ENCODE measurements around the gene RMI2.

The RMI2 gene

DNA sequence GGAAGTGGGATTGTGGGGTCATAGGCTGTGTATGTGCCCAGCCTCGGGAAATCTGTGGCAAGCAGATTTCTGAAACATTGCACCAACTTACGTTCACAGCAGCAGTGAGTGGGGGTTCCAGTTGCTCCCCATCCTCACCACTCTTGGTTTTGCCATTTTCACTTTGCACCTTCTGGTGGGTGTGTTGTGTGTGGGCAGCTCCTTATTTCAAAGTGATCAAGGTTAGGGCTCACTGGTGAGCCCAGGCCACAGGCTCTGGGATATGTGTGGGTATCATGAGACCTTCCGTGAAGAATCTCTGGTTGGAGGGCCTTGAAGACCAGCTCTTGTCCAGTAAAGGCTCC lies 34.7 kb upstream of the RMI2 start:
- DNase-seq, result no peak

- peak; percentile 67 for DNase-seq
Observed at GRCh38 chr16:11310997-11311561, 34.2 kb upstream of the RMI2 start.

DNA sequence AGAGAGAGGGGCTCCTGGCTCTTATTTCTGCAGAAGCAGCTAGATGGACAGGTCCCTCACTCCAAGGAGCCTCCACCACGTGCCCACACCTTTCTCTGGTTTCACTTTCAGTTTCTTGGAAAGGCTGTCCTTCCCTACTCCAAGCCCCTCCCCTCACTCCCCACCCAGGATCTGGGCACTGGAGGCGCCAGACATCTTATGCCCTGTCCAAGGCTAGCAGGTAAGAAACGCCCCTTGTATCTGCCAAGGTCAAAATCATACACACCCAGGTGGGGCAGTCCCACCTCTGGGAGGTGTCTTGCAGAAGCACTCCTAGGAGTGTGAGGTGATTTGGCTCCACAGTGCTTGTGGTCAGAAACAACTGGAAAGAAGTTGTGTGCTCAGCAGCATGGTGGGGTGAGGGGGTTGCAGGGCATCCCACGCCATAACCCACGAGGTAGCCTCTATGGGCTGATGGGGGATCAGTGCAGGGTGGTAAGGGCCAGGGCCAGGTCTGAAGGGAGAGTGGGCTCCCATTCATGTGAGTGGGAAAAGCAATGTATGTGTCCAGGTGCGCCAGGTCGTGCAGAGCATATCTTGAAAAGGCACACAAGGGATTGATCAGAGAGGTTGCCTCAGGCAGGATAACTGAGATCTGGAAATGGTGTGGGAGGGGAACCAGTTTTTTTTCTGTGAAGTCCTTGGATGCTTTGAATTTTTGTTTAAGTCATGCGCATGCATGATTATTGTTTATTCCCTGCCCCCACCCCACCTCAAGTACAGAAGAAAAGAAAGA lies 32.4 kb upstream of the RMI2 start:
- peak; percentile 33 for DNase-seq

- DNase-seq, result no peak
Observed at GRCh38 chr16:11313493-11314308, 31.6 kb upstream of the RMI2 start.

DNA sequence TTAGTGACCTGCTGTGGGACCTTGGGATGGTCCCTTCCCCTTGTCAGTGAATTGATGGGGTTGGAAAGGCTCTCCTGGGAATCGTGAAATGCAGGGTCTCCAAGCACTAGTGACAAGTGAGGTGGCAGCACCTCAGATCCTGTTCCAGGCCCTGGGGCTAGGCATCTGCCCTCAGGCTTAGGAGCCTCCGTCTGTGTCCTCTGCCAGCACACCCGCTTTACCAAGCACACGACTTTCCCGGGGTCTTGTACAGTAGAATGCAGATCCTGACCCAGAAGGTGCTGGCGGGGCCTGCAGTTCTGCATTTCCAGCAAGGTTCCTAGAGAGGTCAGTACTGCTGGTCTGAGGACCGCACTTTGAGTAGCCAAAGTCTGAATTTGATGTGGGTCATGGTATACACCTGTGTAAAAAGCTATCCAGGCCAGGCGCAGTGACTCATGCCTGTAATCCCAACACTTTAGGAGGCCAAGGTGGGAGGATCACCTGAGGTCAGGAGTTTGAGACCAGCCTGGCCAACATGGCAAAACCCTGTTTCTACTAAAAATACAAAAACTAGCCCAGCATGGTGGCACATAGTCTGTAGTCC lies 30.9 kb upstream of the RMI2 start:
- DNase-seq, result no peak

GRCh38 chr16:11315510-11315909 lies 29.7 kb upstream of the RMI2 start:
- no peak for DNase-seq

DNA sequence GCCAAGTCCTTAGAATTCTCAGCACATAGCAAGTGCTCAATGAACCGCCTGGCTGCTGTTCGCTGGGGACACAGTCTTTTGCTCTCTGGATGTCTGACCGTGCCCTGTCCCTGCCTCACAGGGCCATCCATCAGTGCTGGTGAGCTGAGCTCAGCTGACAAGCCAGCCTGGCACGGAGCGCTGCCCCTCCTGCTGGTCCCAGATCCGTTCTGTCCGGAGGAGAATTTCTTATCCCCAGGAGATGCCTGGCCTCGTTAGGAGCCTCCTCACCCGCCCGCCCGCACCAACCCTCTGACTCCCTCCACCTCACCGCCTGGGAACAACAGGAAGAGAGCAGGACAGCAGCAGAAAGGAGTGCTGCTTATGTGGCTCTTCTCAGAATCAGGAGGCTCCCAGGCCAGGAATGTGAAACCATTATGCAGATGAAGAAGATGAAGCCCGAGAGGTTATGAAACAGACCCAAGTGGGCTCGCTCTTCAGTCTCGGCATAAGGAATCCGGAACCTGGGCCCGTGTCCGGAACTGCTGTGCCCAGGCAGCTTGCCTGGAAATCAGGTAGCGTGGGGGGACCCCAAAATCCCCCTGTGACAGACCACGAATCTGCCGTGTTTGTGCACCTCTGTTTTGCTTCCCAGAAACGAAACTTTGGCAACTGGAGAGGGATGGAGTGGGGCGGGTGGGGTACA lies 28.8 kb upstream of the RMI2 start:
- DNase-seq, result no peak

GRCh38 chr16:11318817-11319216 lies 26.4 kb upstream of the RMI2 start:
- DNase-seq, result no peak

- no peak for DNase-seq
Observed at GRCh38 chr16:11319529-11320146, 25.6 kb upstream of the RMI2 start.

DNA sequence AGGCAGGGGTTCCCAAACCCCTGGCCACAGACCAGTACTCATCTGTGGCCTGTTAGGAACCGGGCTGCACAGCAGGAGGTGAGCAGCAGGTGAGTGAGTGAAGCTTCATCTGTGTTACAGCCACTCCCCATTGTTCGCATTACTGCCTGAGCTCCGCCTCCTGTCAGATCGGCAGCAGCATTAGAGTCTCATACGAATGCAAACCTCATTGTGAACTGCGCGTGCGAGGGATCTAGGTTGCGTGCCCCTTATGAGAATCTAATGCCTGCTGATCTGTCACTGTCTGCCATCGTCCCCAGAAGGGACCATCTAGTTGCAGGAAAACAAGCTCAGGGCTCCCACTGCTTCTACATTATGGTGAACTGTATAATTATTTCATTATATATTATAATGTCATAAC lies 25.1 kb upstream of the RMI2 start:
- DNase-seq, result no peak

- DNase-seq, result no peak
Observed at GRCh38 chr16:11321662-11322061, 23.6 kb upstream of the RMI2 start.

DNA sequence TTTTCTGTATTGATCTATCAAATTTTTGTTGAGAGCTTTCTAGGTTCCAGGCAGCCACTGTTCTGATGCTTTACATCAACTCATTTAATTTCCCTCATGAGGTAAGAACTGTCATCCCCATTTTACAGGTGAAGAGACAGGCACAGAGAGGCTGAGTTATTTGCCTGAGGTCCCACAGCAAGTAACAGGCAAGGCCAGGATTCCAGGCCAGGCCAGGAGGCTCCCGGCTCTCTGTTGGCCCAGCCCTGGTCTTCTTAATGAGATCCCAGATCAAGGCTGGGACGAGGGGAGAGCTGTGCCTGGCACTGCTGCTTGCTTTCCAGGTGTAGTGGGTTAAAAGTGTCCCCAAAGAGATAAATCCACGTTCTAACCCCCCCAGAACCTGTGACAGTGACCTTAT lies 22.4 kb upstream of the RMI2 start:
- no peak for DNase-seq

GRCh38 chr16:11323551-11324336 lies 21.5 kb upstream of the RMI2 start:
- DNase-seq, result no peak

DNA sequence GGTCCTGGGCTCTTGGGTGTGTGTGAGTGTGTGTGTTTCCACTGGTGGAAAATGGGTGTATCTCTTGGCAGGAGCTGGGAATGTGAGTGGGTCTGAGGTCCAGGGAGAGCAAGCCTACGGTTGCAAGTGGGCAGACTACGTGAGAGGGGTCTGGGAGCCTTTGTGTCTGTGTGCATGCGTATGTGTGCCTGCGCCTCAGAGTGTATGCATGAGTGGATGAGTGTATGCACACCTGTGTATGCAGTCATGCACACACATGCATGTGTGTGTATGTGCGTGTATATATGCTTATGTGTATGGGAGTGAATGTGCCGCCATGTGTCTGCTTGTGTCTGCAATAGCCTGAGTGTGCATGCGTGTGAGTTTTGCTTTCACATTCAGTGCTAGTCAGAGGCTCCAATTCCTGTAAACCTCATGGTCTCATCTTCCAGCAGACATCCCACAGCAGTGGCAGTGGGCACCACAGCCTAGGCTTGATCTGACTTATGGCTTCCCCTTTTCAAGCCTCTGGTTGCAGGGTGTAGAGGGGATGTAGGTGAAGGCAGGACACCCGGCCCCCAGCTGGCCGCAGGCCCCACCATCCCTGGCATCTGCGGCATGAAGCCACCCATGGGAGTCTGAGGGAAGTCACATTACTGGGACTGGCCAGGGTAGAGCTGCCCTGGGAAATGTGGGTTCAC lies 19.7 kb upstream of the RMI2 start:
- DNase-seq, result peak; percentile 70

DNA sequence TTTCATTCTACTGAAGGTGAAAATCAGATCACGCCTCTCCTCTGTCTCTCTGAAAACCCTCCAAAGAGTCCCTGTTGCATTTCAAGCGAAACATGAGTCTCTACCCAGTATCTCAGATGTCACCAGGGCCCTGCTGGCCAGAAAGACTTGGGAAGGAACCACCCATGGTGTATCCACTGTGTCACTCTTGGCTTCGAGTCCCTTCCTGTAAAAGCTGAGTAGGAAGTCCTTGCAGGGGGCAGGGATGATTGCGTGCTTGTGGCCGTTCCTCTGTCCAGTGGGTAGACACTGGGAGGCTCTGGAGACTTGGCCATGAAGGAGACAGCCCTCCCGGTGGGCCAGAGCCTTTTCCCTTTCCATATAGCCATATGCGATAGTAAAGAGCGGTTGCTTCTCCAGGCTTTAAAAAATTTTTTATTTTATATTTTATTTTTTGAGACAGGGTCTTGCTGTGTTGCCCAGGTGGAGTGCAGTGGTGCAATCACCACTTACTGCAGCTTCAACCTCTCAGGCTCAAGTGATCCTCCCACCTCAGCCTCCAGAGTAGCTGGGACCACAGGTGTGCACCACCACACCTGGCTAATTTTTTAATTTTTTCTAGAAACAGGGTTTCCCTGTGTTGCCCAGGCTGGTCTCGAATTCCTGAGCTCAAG lies 19.0 kb upstream of the RMI2 start:
- no peak for DNase-seq

DNA sequence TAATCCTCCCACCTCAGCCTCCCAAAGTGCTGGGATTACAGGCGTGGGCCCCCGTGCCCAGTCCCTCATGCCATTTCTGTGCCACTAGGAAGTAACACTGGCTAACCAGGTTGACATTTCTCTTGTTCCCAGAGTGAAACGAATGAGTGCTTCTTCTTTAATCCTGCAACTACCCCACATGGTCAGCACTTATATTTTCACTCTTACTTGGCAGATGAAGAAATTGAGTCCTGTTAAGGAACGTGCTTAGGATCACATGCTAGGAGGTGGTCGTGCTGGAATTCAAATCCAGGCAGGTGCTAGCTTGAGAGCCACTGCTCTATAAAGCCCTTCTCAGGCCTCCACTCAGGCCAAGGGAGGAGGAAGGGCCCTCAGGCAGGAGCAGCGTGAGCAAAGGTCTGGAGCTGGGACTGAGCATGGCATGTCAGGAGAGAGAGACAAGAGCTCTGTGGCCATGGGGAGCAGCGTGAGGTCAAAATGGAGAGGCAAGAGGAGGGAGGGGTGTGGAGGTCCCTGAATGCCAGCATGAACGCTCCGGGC lies 18.5 kb upstream of the RMI2 start:
- DNase-seq, result no peak

GRCh38 chr16:11327277-11328171 lies 17.7 kb upstream of the RMI2 start:
- peak; percentile 26 for DNase-seq

DNA sequence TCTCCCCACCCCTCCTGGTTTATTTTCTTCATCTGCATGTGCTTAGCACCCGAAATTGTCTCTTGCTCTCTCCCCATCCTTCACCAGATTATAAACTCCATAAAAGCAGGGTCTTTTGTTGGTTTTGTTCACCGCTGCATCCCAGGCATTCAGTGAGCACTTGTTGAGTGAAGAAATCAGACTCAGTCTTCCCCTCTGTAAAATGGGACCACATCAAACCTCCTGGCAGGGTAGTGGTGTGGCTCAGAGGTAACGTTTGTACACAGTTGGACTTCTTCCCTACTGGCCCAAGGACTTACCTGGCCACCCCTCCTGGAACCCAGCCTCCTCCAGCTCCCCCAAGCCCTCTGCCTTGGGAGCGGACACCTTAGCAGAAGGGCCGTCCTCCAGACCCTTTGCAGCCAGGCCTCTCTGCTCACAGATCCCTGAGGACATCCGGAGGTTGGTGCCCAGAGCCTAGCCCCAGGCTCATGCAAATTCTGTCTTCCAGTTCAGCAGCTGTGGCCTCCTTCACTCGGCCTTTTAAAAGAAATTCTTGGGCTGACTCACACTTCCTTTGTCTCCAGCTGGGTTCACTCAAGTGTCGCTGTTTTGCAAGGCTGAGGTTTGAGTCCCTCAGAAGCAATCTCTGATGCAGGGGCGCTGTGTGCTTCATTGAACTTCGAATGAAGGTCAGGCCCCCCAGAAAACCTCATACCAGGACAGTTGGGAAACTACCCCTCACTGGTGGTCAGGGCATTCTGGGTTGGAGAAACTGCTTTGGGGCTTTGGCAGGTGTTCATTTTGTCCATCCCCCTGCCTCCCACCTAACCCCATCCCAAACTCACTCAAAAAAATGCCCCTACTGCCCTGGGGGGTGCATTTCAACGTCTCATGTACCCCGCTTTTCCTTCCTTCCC lies 16.8 kb upstream of the RMI2 start:
- DNase-seq, result peak; percentile 86
